ENCODE results near the gene PRR33.

- TF ChIP-seq POLR2A (IDR thresholded peaks at IDR 0.05), result no peak
- TF ChIP-seq, protein P1, sequence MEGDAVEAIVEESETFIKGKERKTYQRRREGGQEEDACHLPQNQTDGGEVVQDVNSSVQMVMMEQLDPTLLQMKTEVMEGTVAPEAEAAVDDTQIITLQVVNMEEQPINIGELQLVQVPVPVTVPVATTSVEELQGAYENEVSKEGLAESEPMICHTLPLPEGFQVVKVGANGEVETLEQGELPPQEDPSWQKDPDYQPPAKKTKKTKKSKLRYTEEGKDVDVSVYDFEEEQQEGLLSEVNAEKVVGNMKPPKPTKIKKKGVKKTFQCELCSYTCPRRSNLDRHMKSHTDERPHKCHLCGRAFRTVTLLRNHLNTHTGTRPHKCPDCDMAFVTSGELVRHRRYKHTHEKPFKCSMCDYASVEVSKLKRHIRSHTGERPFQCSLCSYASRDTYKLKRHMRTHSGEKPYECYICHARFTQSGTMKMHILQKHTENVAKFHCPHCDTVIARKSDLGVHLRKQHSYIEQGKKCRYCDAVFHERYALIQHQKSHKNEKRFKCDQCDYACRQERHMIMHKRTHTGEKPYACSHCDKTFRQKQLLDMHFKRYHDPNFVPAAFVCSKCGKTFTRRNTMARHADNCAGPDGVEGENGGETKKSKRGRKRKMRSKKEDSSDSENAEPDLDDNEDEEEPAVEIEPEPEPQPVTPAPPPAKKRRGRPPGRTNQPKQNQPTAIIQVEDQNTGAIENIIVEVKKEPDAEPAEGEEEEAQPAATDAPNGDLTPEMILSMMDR (IDR thresholded peaks at IDR 0.05), result no peak
Observed at GRCh38 chr11:1888811-1889210, 2.9 kb downstream of the PRR33 start.
